ENCODE results near the gene OTOF.
A peak's percentile ranks its signal among the peaks of the same experiment; 100 is the strongest.

Gene OTOF

GRCh38 chr2:26504002-26504401 lies 26.1 kb upstream of the OTOF start:
- Histone ChIP-seq H3K27me3 (replicated peaks; ENCODE audit: control insufficient read depth, insufficient read depth, low read length, poor library complexity, severe bottlenecking) (no peaks in the 10 kb centered on the region), H3K36me3 (ENCODE audit: control insufficient read depth, insufficient read depth, low read length) (no peaks in the 10 kb centered on the region), H3K4me1 (ENCODE audit: control insufficient read depth, insufficient read depth, low read length, poor library complexity, severe bottlenecking) (no peaks in the 10 kb centered on the region), H3K9me3 (ENCODE audit: control insufficient read depth, low read length) (no peaks in the 10 kb centered on the region), H3K27ac (ENCODE audit: insufficient read depth, low read length, poor library complexity, severe bottlenecking) (no peak overlapping the region), H3K4me3 (ENCODE audit: insufficient read depth, low read depth, low read length, poor library complexity, severe bottlenecking) (peak overlapping the region; percentile 85)
- DNase-seq = no peak

- Histone ChIP-seq H3K27me3 (replicated peaks; ENCODE audit: control insufficient read depth, insufficient read depth, low read length, poor library complexity, severe bottlenecking) (no peaks in the 10 kb centered on the region), H3K27ac (ENCODE audit: insufficient read depth, low read length, poor library complexity, severe bottlenecking) (no peak overlapping the region), H3K36me3 (ENCODE audit: control insufficient read depth, insufficient read depth, low read length) (no peaks in the 10 kb centered on the region), H3K4me3 (ENCODE audit: insufficient read depth, low read depth, low read length, poor library complexity, severe bottlenecking) (peak overlapping the region; percentile 85), H3K9me3 (ENCODE audit: control insufficient read depth, low read length) (no peaks in the 10 kb centered on the region), H3K4me1 (ENCODE audit: control insufficient read depth, insufficient read depth, low read length, poor library complexity, severe bottlenecking) (no peaks in the 10 kb centered on the region)
- peak; percentile 42 to 68 (median 56) for DNase-seq
Measured at GRCh38 chr2:26503231-26503880, 25.4 kb upstream of the OTOF start.

GRCh38 chr2:26500406-26500805 lies 22.5 kb upstream of the OTOF start:
- Histone ChIP-seq H3K9me3 (ENCODE audit: control insufficient read depth, low read length) (no peaks in the 10 kb centered on the region), H3K27me3 (replicated peaks; ENCODE audit: control insufficient read depth, insufficient read depth, low read length, poor library complexity, severe bottlenecking) (no peaks in the 10 kb centered on the region), H3K4me1 (ENCODE audit: control insufficient read depth, insufficient read depth, low read length, poor library complexity, severe bottlenecking) (no peaks in the 10 kb centered on the region), H3K4me3 (ENCODE audit: insufficient read depth, low read depth, low read length, poor library complexity, severe bottlenecking) (no peak overlapping the region), H3K27ac (ENCODE audit: insufficient read depth, low read length, poor library complexity, severe bottlenecking) (no peak overlapping the region), H3K36me3 (ENCODE audit: control insufficient read depth, insufficient read depth, low read length) (no peaks in the 10 kb centered on the region)
- no peak for DNase-seq

- H3K4me1 ChIP-seq (ENCODE audit: control insufficient read depth, insufficient read depth, low read length, poor library complexity, severe bottlenecking) = no peaks in the 10 kb centered on the region
- no peak overlapping the region for H3K4me3 ChIP-seq (ENCODE audit: insufficient read depth, low read depth, low read length, poor library complexity, severe bottlenecking)
- DNase-seq = no peak
- no peaks in the 10 kb centered on the region for H3K27me3 ChIP-seq (replicated peaks; ENCODE audit: control insufficient read depth, insufficient read depth, low read length, poor library complexity, severe bottlenecking)
- H3K9me3 ChIP-seq (ENCODE audit: control insufficient read depth, low read length) = no peaks in the 10 kb centered on the region
- H3K36me3 ChIP-seq (ENCODE audit: control insufficient read depth, insufficient read depth, low read length) = no peaks in the 10 kb centered on the region
- no peak overlapping the region for H3K27ac ChIP-seq (ENCODE audit: insufficient read depth, low read length, poor library complexity, severe bottlenecking)
Measured at GRCh38 chr2:26495705-26496297, 17.9 kb upstream of the OTOF start.

- Histone ChIP-seq H3K4me1 (ENCODE audit: control insufficient read depth, insufficient read depth, low read length, poor library complexity, severe bottlenecking) (no peaks in the 10 kb centered on the region), H3K4me3 (ENCODE audit: insufficient read depth, low read depth, low read length, poor library complexity, severe bottlenecking) (no peak overlapping the region), H3K9me3 (ENCODE audit: control insufficient read depth, low read length) (no peaks in the 10 kb centered on the region), H3K27me3 (replicated peaks; ENCODE audit: control insufficient read depth, insufficient read depth, low read length, poor library complexity, severe bottlenecking) (no peaks in the 10 kb centered on the region), H3K36me3 (ENCODE audit: control insufficient read depth, insufficient read depth, low read length) (no peaks in the 10 kb centered on the region), H3K27ac (ENCODE audit: insufficient read depth, low read length, poor library complexity, severe bottlenecking) (no peak overlapping the region)
- no peak for DNase-seq
Measured at GRCh38 chr2:26494891-26495290, 17.0 kb upstream of the OTOF start.

- H3K9me3 ChIP-seq (ENCODE audit: control insufficient read depth, low read length) = no peaks in the 10 kb centered on the region
- no peaks in the 10 kb centered on the region for H3K27me3 ChIP-seq (replicated peaks; ENCODE audit: control insufficient read depth, insufficient read depth, low read length, poor library complexity, severe bottlenecking)
- no peak for DNase-seq
- no peaks in the 10 kb centered on the region for H3K4me1 ChIP-seq (ENCODE audit: control insufficient read depth, insufficient read depth, low read length, poor library complexity, severe bottlenecking)
- no peaks in the 10 kb centered on the region for H3K36me3 ChIP-seq (ENCODE audit: control insufficient read depth, insufficient read depth, low read length)
- H3K27ac ChIP-seq (ENCODE audit: insufficient read depth, low read length, poor library complexity, severe bottlenecking) = no peak overlapping the region
- H3K4me3 ChIP-seq (ENCODE audit: insufficient read depth, low read depth, low read length, poor library complexity, severe bottlenecking) = no peak overlapping the region
Measured at GRCh38 chr2:26494199-26494598, 16.3 kb upstream of the OTOF start.

GRCh38 chr2:26493566-26493965 lies 15.6 kb upstream of the OTOF start:
- Histone ChIP-seq H3K4me1 (ENCODE audit: control insufficient read depth, insufficient read depth, low read length, poor library complexity, severe bottlenecking) (no peaks in the 10 kb centered on the region), H3K9me3 (ENCODE audit: control insufficient read depth, low read length) (no peaks in the 10 kb centered on the region), H3K27ac (ENCODE audit: insufficient read depth, low read length, poor library complexity, severe bottlenecking) (no peak overlapping the region), H3K4me3 (ENCODE audit: insufficient read depth, low read depth, low read length, poor library complexity, severe bottlenecking) (no peak overlapping the region), H3K36me3 (ENCODE audit: control insufficient read depth, insufficient read depth, low read length) (no peaks in the 10 kb centered on the region), H3K27me3 (replicated peaks; ENCODE audit: control insufficient read depth, insufficient read depth, low read length, poor library complexity, severe bottlenecking) (no peaks in the 10 kb centered on the region)
- DNase-seq = no peak

- H3K27ac ChIP-seq (ENCODE audit: insufficient read depth, low read length, poor library complexity, severe bottlenecking) = no peak overlapping the region
- H3K4me1 ChIP-seq (ENCODE audit: control insufficient read depth, insufficient read depth, low read length, poor library complexity, severe bottlenecking) = no peaks in the 10 kb centered on the region
- no peak for DNase-seq
Measured at GRCh38 chr2:26492749-26493515, 15.0 kb upstream of the OTOF start.

GRCh38 chr2:26491563-26492167 lies 13.7 kb upstream of the OTOF start:
- no peak overlapping the region for H3K27ac ChIP-seq (ENCODE audit: insufficient read depth, low read length, poor library complexity, severe bottlenecking)
- no peak for DNase-seq
- H3K27me3 ChIP-seq (replicated peaks; ENCODE audit: control insufficient read depth, insufficient read depth, low read length, poor library complexity, severe bottlenecking) = no peaks in the 10 kb centered on the region
- H3K36me3 ChIP-seq (ENCODE audit: control insufficient read depth, insufficient read depth, low read length) = no peaks in the 10 kb centered on the region
- H3K4me1 ChIP-seq (ENCODE audit: control insufficient read depth, insufficient read depth, low read length, poor library complexity, severe bottlenecking) = no peaks in the 10 kb centered on the region
- no peaks in the 10 kb centered on the region for H3K9me3 ChIP-seq (ENCODE audit: control insufficient read depth, low read length)
- no peak overlapping the region for H3K4me3 ChIP-seq (ENCODE audit: insufficient read depth, low read depth, low read length, poor library complexity, severe bottlenecking)

More at GRCh38 chr2:26492749-26493515, 15.0 kb upstream of the OTOF start:
- H3K27me3 ChIP-seq (replicated peaks; ENCODE audit: control insufficient read depth, insufficient read depth, low read length, poor library complexity, severe bottlenecking) = no peaks in the 10 kb centered on the region
- H3K4me3 ChIP-seq (ENCODE audit: insufficient read depth, low read depth, low read length, poor library complexity, severe bottlenecking) = no peak overlapping the region
- no peaks in the 10 kb centered on the region for H3K9me3 ChIP-seq (ENCODE audit: control insufficient read depth, low read length)
- H3K36me3 ChIP-seq (ENCODE audit: control insufficient read depth, insufficient read depth, low read length) = no peaks in the 10 kb centered on the region

All from effector memory CD4-positive, alpha-beta T cell (primary cell).